ENCODE data around the gene SCFD2. TPM values are rescaled to one million over a fixed set of nuclear protein-coding genes. Genes with fewer than 3 reads are reported as not detected.

SCFD2 gene
- total RNA-seq, 1 donor from 2014 or later, result 17.2 TPM

DNA sequence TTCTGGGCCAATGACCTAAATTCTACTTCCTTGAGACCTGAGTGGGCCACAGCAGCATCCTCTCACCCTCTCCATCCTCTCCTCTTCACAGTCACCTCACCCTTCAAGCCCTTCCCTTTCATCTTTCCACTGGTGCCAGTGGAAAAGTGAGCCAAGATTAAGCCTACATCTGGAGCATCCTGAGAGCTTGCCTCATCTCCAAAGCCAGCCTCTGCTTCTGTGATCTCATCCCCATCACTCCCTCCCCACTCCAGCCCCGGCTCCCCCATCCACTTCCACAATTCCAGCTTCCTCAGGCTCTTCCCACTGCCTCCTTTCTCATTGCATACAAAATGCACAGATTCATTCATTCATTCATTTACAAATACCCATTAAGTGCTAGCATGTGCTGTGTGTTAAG is 513.8 kb downstream of the SCFD2 start:
- Mint-ChIP-seq H3K4me3 (ENCODE audit: unreplicated experiment) (no peak overlapping the region), H3K27ac (ENCODE audit: unreplicated experiment) (no peak overlapping the region), H3K9me3 (ENCODE audit: unreplicated experiment) (peaks cover under 1% of the 10 kb centered on the region), H3K4me1 (ENCODE audit: low read depth, unreplicated experiment) (peaks cover 9% of the 10 kb centered on the region), H3K27me3 (ENCODE audit: unreplicated experiment) (peaks cover 2% of the 10 kb centered on the region), H3K36me3 (ENCODE audit: unreplicated experiment) (peaks cover 2% of the 10 kb centered on the region)
- TF ChIP-seq CTCF (IDR thresholded peaks at IDR 0.05; ENCODE audit: partially characterized antibody, unreplicated experiment), result no peak
- no peak for DNase-seq

GRCh38 chr4:52850406-52851124 is 515.3 kb downstream of the SCFD2 start:
- H3K4me1 Mint-ChIP-seq (ENCODE audit: low read depth, unreplicated experiment), result peaks cover 8% of the 10 kb centered on the region
- no peak for DNase-seq
- H3K4me3 Mint-ChIP-seq (ENCODE audit: unreplicated experiment), result no peak overlapping the region
- TF ChIP-seq CTCF (IDR thresholded peaks at IDR 0.05; ENCODE audit: partially characterized antibody, unreplicated experiment), result no peak
- H3K9me3 Mint-ChIP-seq (ENCODE audit: unreplicated experiment), result no peaks in the 10 kb centered on the region
- H3K27me3 Mint-ChIP-seq (ENCODE audit: unreplicated experiment), result peaks cover 2% of the 10 kb centered on the region
- no peak overlapping the region for H3K27ac Mint-ChIP-seq (ENCODE audit: unreplicated experiment)
- H3K36me3 Mint-ChIP-seq (ENCODE audit: unreplicated experiment), result no peaks in the 10 kb centered on the region

- Mint-ChIP-seq H3K9me3 (ENCODE audit: unreplicated experiment) (no peaks in the 10 kb centered on the region), H3K27ac (ENCODE audit: unreplicated experiment) (no peak overlapping the region), H3K4me3 (ENCODE audit: unreplicated experiment) (no peak overlapping the region), H3K4me1 (ENCODE audit: low read depth, unreplicated experiment) (peaks cover 4% of the 10 kb centered on the region), H3K36me3 (ENCODE audit: unreplicated experiment) (no peaks in the 10 kb centered on the region), H3K27me3 (ENCODE audit: unreplicated experiment) (peaks cover 2% of the 10 kb centered on the region)
- no peak for DNase-seq
- no peak for TF ChIP-seq CTCF (IDR thresholded peaks at IDR 0.05; ENCODE audit: partially characterized antibody, unreplicated experiment)
Observed at GRCh38 chr4:52848254-52848653, 517.6 kb downstream of the SCFD2 start.

- no peak for TF ChIP-seq CTCF (IDR thresholded peaks at IDR 0.05; ENCODE audit: partially characterized antibody, unreplicated experiment)
Observed at GRCh38 chr4:52846502-52846901, 519.4 kb downstream of the SCFD2 start.

GRCh38 chr4:52844596-52844995 is 521.3 kb downstream of the SCFD2 start:
- no peaks in the 10 kb centered on the region for H3K36me3 Mint-ChIP-seq (ENCODE audit: unreplicated experiment)
- H3K4me1 Mint-ChIP-seq (ENCODE audit: low read depth, unreplicated experiment), result peaks cover under 1% of the 10 kb centered on the region
- no peak overlapping the region for H3K4me3 Mint-ChIP-seq (ENCODE audit: unreplicated experiment)
- peaks cover 2% of the 10 kb centered on the region for H3K27me3 Mint-ChIP-seq (ENCODE audit: unreplicated experiment)
- TF ChIP-seq CTCF (IDR thresholded peaks at IDR 0.05; ENCODE audit: partially characterized antibody, unreplicated experiment), result no peak
- no peak for DNase-seq
- no peaks in the 10 kb centered on the region for H3K9me3 Mint-ChIP-seq (ENCODE audit: unreplicated experiment)
- H3K27ac Mint-ChIP-seq (ENCODE audit: unreplicated experiment), result no peak overlapping the region

More at GRCh38 chr4:52846502-52846901, 519.4 kb downstream of the SCFD2 start:
- Mint-ChIP-seq H3K36me3 (ENCODE audit: unreplicated experiment) (no peaks in the 10 kb centered on the region), H3K27me3 (ENCODE audit: unreplicated experiment) (peaks cover 2% of the 10 kb centered on the region), H3K4me1 (ENCODE audit: low read depth, unreplicated experiment) (peaks cover 4% of the 10 kb centered on the region), H3K27ac (ENCODE audit: unreplicated experiment) (no peak overlapping the region), H3K4me3 (ENCODE audit: unreplicated experiment) (no peak overlapping the region), H3K9me3 (ENCODE audit: unreplicated experiment) (no peaks in the 10 kb centered on the region)
- no peak for DNase-seq

Data from glutamatergic neuron (in vitro differentiated cells).